OCI-M2 (cell line): ENCODE results near the gene TSPAN2.

Experiments used
- DNase-seq: peaks from one replicate; lab custom pipeline; 2025; ENCODE audit not compliant: unreplicated experiment; lab: John Stamatoyannopoulos, UW

The TSPAN2 gene

GRCh38 chr1:115114308-115114707, 25.0 kb upstream of the TSPAN2 start:
- no peak for DNase-seq

- no peak for DNase-seq
These were observed 24.5 kb upstream of the TSPAN2 start for GRCh38 chr1:115113766-115114165.

GRCh38 chr1:115112496-115113375, 23.4 kb upstream of the TSPAN2 start:
- DNase-seq = no peak

GRCh38 chr1:115107516-115108260, 18.4 kb upstream of the TSPAN2 start:
- no peak for DNase-seq

- no peak for DNase-seq
These were observed 16.5 kb upstream of the TSPAN2 start for GRCh38 chr1:115105831-115106230.

- DNase-seq = no peak
These were observed 10.4 kb upstream of the TSPAN2 start for GRCh38 chr1:115099693-115100050.

GRCh38 chr1:115098979-115099692, 9.8 kb upstream of the TSPAN2 start:
- no peak for DNase-seq

- DNase-seq = no peak
These were observed 2.9 kb upstream of the TSPAN2 start for GRCh38 chr1:115092175-115092574.

- no peak for DNase-seq
These were observed 2.3 kb upstream of the TSPAN2 start for GRCh38 chr1:115091572-115091971.

GRCh38 chr1:115090956-115091355, 1.7 kb upstream of the TSPAN2 start:
- no peak for DNase-seq

- no peak for DNase-seq
These were observed 1.2 kb upstream of the TSPAN2 start for GRCh38 chr1:115090540-115090939.

- DNase-seq = no peak
These were observed 835 bp upstream of the TSPAN2 start for GRCh38 chr1:115090186-115090490.

- DNase-seq = no peak
These were observed 358 bp downstream of the TSPAN2 start for GRCh38 chr1:115088871-115089419.

GRCh38 chr1:115088115-115088778, 1.1 kb downstream of the TSPAN2 start:
- no peak for DNase-seq

GRCh38 chr1:115086176-115086830, 3.0 kb downstream of the TSPAN2 start:
- no peak for DNase-seq

GRCh38 chr1:115084902-115085511, 4.3 kb downstream of the TSPAN2 start:
- DNase-seq = no peak

GRCh38 chr1:115082949-115083348, 6.4 kb downstream of the TSPAN2 start:
- DNase-seq = no peak

- DNase-seq = no peak
These were observed 10.6 kb downstream of the TSPAN2 start for GRCh38 chr1:115078708-115079107.

- DNase-seq = no peak
These were observed 11.3 kb downstream of the TSPAN2 start for GRCh38 chr1:115077984-115078330.

GRCh38 chr1:115077286-115077983, 11.9 kb downstream of the TSPAN2 start:
- DNase-seq = no peak
